GDM1 (cell line): ENCODE results near the gene MORN1.
"Not testable (repeated sequence)": the region's sequence is repeated elsewhere in the genome, so short reads cannot be mapped to it uniquely, and the experiment has no call there.

ENCODE experiments used
- DNase-seq: peaks from one replicate; lab custom pipeline; 2025; lab: John Stamatoyannopoulos, UW

The MORN1 gene

DNA sequence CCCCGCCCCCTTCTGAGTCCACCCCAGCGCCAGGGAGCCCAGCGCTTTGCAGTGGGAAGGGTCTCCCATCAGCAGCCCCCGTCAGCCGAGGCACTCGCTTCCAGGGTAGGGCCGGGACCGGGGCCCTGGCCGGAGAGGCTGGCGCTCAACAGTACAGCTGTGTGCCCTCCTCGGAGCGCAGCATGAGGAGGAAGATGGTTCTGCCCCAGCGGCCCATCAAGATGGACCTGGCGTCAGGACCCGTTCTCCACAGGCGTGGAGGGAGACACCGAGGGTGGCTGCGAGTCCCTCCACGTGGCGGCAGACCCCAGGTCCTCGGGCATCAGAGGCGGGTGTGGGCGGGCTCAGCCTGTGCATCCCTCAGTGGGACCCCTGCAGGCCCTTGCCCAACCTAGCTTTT, 54.3 kb downstream of the MORN1 start:
- DNase-seq, result no peak

- no peak for DNase-seq
Measured at GRCh38 chr1:2336499-2336898, 54.9 kb downstream of the MORN1 start.

GRCh38 chr1:2335721-2336455, 55.5 kb downstream of the MORN1 start:
- no peak for DNase-seq

DNA sequence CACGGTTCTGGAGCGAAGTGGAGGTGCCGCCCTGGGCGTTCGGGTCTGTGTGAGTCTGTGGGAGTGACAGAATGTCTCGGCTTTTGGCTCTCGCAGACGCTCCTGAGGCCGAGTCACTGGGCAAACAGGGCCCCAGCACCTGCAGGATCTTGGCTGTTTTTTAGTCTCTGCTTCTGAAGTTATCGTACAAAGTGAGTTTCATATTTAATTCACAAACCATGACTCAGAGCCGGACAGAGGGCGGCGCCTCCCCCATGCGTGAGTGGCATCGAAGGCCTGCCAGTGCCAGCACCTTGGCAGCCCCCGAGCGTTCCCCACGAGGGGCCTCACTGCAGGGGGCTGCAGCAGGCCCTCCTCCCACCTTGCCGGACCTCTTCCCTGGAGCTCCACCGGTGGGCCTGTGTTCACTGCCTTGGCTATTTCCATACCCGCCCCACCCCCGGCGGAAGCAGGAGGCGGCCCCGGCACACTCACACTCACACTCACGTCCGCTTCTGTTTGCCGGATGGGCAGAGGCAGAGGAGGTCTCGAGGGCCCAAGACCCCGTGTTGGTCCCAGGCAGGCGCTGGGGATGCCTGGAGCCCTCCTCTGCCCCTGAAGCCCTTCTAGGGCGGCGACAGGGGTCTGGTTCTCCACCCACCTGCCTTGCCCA, 56.3 kb downstream of the MORN1 start:
- no peak for DNase-seq

DNA sequence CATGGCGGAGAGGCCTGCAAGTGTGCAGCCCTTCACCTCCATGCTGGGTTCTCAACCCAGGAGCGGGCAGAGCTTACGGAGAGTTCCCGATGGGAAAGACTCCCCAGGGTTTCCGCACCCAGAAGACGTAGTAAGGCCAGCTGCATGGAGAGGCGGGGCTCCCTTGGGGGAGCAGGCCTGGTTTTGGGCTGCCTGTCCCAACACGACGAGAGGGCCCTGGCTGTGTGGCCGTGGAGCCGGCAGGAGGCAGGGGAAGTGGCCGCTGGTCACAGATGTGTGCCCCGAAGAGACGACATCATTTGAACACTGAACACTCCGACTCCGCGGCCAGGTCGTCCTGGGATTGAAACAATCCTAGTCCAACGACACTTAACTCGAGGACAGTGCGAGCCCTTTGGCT, 57.0 kb downstream of the MORN1 start:
- no peak for DNase-seq

GRCh38 chr1:2331580-2331979, 59.8 kb downstream of the MORN1 start:
- DNase-seq, result not testable (repeated sequence)

DNA sequence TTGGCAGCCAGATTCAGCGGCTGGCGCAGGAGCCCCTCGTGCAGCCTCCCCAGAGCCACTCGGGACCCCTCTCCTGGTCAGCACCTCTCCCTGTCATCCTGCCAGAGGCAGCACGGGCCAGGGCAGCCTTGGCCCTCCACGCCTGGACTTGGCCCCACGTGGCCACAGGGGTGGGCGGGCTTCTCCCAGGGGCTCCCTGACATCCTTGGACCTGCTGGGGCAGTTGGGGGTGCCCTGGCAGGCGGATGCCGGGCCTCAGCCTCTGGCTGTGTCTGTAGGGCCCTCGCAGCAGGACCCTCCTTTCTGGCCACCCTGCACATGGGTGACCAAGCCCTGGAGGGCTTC, 60.2 kb downstream of the MORN1 start:
- no peak for DNase-seq

DNA sequence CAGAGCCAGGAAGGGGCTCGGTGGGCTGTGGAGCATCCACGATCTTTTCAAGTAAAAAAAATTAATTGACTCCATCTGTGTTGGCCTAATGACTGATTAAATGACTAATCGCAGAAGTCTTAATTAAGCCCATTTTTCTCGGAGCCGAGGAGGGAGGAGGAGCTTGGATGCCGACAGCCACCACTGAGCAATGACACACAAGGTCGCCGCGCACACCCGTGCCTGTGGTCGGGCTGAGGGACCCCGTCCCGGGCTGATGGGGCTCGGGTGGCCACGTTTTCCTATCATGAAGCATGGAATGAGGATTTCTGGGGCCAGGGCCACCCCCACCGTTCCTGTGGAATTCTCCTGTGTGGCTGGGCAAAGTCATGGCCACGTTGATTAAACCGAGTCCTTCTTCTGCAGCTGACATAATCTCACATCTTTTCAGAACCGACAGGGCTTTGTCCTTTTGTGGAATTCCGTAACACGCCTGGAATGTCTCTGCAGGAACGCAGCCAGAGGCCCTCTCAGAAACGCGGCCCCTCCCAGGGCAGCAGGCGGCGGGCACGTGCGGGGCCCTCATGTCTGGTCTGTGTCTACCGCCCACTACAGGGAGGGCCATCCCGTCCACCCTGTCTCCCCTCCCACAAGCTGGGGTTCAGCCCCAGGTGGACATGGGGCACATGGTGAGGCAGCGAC, 60.7 kb downstream of the MORN1 start:
- no peak for DNase-seq

- DNase-seq, result no peak
Measured at GRCh38 chr1:2330035-2330434, 61.3 kb downstream of the MORN1 start.

DNA sequence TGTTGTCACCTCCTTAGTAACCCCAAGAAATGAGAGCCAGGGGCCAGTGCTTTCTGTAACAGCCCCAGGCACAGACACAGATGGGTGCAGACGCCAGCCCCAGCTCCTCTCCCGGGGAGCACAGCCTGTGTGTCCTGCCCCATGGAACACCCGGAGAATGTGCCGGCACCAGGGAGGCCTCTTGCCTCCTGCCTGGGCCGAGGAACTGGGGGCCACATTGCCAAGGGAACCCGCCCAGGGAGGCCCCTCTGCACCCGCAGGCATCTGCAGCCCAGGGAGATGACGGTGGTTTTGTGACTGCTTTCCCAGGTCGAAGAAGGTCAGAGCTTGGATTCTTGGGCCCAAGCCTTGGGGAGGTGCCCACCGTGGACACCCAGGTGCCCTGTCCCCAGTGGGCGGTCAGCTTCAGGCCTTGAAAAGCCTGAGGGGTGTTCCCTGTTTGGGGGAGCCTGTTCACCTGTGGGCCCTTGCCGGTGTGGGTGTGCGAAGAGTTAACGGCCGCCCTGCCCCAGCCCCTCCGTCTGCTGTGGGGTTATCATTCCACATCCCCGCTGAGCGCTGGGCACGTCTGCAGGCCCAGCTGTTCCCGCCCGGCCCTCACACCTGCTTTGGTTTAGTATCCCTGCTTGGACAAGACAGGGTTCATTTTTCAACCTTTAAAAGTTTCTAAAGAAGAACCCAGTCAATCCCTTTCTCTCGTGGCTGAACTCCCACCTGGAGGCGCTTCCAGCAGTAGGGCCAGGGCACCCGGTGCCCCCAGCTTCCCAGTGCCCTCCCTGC, 62.5 kb downstream of the MORN1 start:
- no peak for DNase-seq

DNA sequence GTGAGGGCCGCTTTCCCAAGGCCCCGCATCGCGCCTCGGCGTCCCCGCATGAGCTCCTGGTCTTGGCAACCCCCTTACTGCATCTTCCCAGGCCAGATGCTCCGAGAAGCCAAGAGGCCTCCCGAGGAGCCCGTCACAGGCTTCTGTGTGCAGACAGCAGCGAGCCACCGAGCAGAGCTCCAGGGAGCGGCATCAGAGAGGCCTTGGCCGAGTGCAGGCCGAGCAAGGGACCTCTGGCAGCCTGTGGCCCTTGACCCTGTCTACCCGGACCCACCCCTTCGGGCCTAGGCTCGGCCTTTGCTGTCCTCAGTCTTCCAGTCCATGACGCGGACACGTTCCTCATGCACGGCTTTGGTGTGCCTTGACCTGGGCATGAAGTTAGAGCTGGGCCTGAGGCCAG, 63.5 kb downstream of the MORN1 start:
- no peak for DNase-seq

- not testable (repeated sequence) for DNase-seq
Measured at GRCh38 chr1:2327162-2327561, 64.2 kb downstream of the MORN1 start.

GRCh38 chr1:2326524-2326923, 64.8 kb downstream of the MORN1 start:
- no peak for DNase-seq

GRCh38 chr1:2324553-2325366, 66.6 kb downstream of the MORN1 start:
- DNase-seq, result no peak

- DNase-seq, result no peak
Measured at GRCh38 chr1:2323451-2323974, 67.8 kb downstream of the MORN1 start.

GRCh38 chr1:2322581-2323211, 68.7 kb downstream of the MORN1 start:
- no peak for DNase-seq

DNA sequence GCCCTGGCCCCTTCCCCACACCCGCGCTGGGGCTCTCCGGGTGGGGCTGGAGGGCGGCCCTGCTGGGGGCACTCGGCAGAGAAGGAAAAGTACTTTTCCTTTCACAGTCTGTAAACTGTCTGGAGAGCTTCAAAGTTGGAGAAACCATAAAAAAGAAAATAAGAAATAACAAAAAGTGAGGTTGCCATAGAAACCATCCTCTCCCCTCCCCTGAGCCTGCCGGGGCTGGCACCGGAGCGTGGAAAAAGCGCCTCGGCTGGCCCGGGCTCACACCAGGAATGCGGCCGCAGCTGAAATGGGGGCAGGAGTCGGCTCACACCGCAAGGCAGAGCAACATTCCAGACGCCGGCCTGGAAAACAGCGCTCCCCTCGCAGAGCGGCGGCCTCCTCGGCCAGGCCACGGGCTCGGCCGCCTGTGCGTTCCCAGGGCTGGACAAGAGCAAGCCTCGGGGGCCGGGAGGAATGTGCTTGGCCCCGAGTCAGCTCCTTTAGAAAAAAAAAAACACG, 69.2 kb downstream of the MORN1 start:
- DNase-seq, result no peak

GRCh38 chr1:2320760-2321667, 70.3 kb downstream of the MORN1 start:
- no peak for DNase-seq

- no peak for DNase-seq
Measured at GRCh38 chr1:2320006-2320405, 71.3 kb downstream of the MORN1 start.

GRCh38 chr1:2319291-2319690, 72.1 kb downstream of the MORN1 start:
- no peak for DNase-seq
